SK-N-SH (cell line): ENCODE results near the gene ARMC9.
A peak's percentile ranks its signal among the peaks of the same experiment; 100 is the strongest.

Source experiments
- EP300 ChIP-seq, 2 experiments: IDR thresholded peaks; 2 replicates each; pipeline versions ENCODE4 v1.4.0 to v1.6.1; 2012; ENCODE audit warnings: borderline replicate concordance in 1 of 2, low read depth in 1 of 2, low read length in 1 of 2
- EZH2phosphoT487 ChIP-seq: fragments of 200-600 bp; sonication (generic); IDR thresholded peaks from 2 replicates; pipeline ENCODE4 v1.6.1; 2017; ENCODE audit warnings: low read depth, mixed run types, mild to moderate bottlenecking, antibody characterized with exemption, moderate library complexity, borderline replicate concordance
- FOXM1 ChIP-seq: IDR thresholded peaks from 2 replicates; pipeline ENCODE4 v1.4.0; 2012; ENCODE audit warnings: low read depth, mild to moderate bottlenecking
- MAX ChIP-seq: IDR thresholded peaks from 2 replicates; pipeline ENCODE4 v1.4.0; 2012; ENCODE audit warnings: low read depth
- POLR2AphosphoS5 ChIP-seq: IDR thresholded peaks from 2 replicates; pipeline ENCODE4 v1.6.1; 2012; ENCODE audit warnings: low read depth, low read length
- RAD21 ChIP-seq: IDR thresholded peaks from 2 replicates; pipeline ENCODE4 v1.6.1; 2012; ENCODE audit warnings: mild to moderate bottlenecking, low read length
- RCOR1 ChIP-seq: fragments of 150-350 bp; IDR thresholded peaks from 2 replicates; pipeline ENCODE4 v1.6.1; 2017; ENCODE audit warnings: antibody characterized with exemption, low read length
- RFX5 ChIP-seq: IDR thresholded peaks from 2 replicates; pipeline ENCODE4 v1.6.1; 2012; ENCODE audit warnings: mild to moderate bottlenecking, improper control_type of control experiment, low read length
- SIN3A ChIP-seq: IDR thresholded peaks from 2 replicates; pipeline ENCODE4 v1.6.1; 2012; ENCODE audit warnings: low read depth, mild to moderate bottlenecking, low read length, moderate library complexity, borderline replicate concordance
- SMC3 ChIP-seq: IDR thresholded peaks from 2 replicates; pipeline ENCODE4 v1.6.1; 2012; ENCODE audit warnings: low read depth, low read length, improper control_type of control experiment
- TAF1 ChIP-seq: IDR thresholded peaks from 2 replicates; pipeline ENCODE4 v1.6.1; 2012; ENCODE audit warnings: low read depth, mild to moderate bottlenecking, low read length, moderate library complexity, borderline replicate concordance
- ZBTB33 ChIP-seq: IDR thresholded peaks from 2 replicates; pipeline ENCODE4 v1.4.0; 2012; ENCODE audit warnings: low read depth, borderline replicate concordance
- TF ChIP-seq, protein P1 (sequence below): fragments of 200-600 bp; sonication (generic); IDR thresholded peaks from 2 replicates; pipeline ENCODE4 v1.6.1; 2017; ENCODE audit warnings: antibody characterized with exemption, mild to moderate bottlenecking, moderate library complexity

GRCh38 chr2:231270221-231271114, 72.0 kb downstream of the ARMC9 start:
- TF ChIP-seq, protein P1, sequence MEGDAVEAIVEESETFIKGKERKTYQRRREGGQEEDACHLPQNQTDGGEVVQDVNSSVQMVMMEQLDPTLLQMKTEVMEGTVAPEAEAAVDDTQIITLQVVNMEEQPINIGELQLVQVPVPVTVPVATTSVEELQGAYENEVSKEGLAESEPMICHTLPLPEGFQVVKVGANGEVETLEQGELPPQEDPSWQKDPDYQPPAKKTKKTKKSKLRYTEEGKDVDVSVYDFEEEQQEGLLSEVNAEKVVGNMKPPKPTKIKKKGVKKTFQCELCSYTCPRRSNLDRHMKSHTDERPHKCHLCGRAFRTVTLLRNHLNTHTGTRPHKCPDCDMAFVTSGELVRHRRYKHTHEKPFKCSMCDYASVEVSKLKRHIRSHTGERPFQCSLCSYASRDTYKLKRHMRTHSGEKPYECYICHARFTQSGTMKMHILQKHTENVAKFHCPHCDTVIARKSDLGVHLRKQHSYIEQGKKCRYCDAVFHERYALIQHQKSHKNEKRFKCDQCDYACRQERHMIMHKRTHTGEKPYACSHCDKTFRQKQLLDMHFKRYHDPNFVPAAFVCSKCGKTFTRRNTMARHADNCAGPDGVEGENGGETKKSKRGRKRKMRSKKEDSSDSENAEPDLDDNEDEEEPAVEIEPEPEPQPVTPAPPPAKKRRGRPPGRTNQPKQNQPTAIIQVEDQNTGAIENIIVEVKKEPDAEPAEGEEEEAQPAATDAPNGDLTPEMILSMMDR: no peak
- no peak for TF ChIP-seq ZBTB33
- TF ChIP-seq POLR2AphosphoS5: no peak
- TF ChIP-seq RFX5: no peak
- no peak for TF ChIP-seq FOXM1
- TF ChIP-seq EP300 (IDR thresholded peaks at IDR 0.05; ENCODE audit: borderline replicate concordance in 1 of 2, low read depth in 1 of 2, low read length in 1 of 2): peak in 1 of 2 experiments; percentile 79; a peak in 2 of 4 replicates
- TF ChIP-seq SIN3A: no peak
- TF ChIP-seq EZH2phosphoT487: no peak
- no peak for TF ChIP-seq MAX
- TF ChIP-seq SMC3: no peak
- no peak for TF ChIP-seq TAF1
- 0 out of 2 replicates have a peak, but pooled peaks have one; percentile 42 for TF ChIP-seq RCOR1
- TF ChIP-seq RAD21: peak; percentile 30; the same call in 1 of the 2 replicates
